Measurements from ENCODE around the gene C1orf50.
"Not testable (repeated sequence)": the region's sequence is repeated elsewhere in the genome, so short reads cannot be mapped to it uniquely, and the experiment has no call there.

Gene C1orf50

GRCh38 chr1:42739753-42740700 lies 27.0 kb upstream of the C1orf50 start, which contains the start of gene CLDN19:
Gene CLDN19, minus strand, starts transcription at chr1:42740236. Its CDS starts 173 bp downstream, at chr1:42740063.
- peak; percentile 94 for DNase-seq (ENCODE audit: low read depth, low spot score)

- peak; percentile 41 for DNase-seq (ENCODE audit: low read depth, low spot score)
Observed at GRCh38 chr1:42740851-42741580, 26.0 kb upstream of the C1orf50 start.

GRCh38 chr1:42741706-42742105 lies 25.3 kb upstream of the C1orf50 start:
- DNase-seq (ENCODE audit: low read depth, low spot score) = no peak

GRCh38 chr1:42742141-42742540 lies 24.9 kb upstream of the C1orf50 start:
- no peak for DNase-seq (ENCODE audit: low read depth, low spot score)

GRCh38 chr1:42742617-42743316 lies 24.3 kb upstream of the C1orf50 start:
- DNase-seq (ENCODE audit: low read depth, low spot score) = no peak

GRCh38 chr1:42743317-42744147 lies 23.5 kb upstream of the C1orf50 start:
- DNase-seq (ENCODE audit: low read depth, low spot score) = peak; percentile 52

GRCh38 chr1:42744148-42744413 lies 23.0 kb upstream of the C1orf50 start:
- DNase-seq (ENCODE audit: low read depth, low spot score) = no peak

- DNase-seq (ENCODE audit: low read depth, low spot score) = no peak
Observed at GRCh38 chr1:42745851-42746250, 21.2 kb upstream of the C1orf50 start.

- DNase-seq (ENCODE audit: low read depth, low spot score) = no peak
Observed at GRCh38 chr1:42746436-42747105, 20.5 kb upstream of the C1orf50 start.

- DNase-seq (ENCODE audit: low read depth, low spot score) = peak; percentile 71
Observed at GRCh38 chr1:42747125-42747524, 19.9 kb upstream of the C1orf50 start.

GRCh38 chr1:42748021-42748420 lies 19.0 kb upstream of the C1orf50 start:
- no peak for DNase-seq (ENCODE audit: low read depth, low spot score)

GRCh38 chr1:42748461-42749410 lies 18.3 kb upstream of the C1orf50 start:
- DNase-seq (ENCODE audit: low read depth, low spot score) = no peak

- DNase-seq (ENCODE audit: low read depth, low spot score) = no peak
Observed at GRCh38 chr1:42750041-42750440, 17.0 kb upstream of the C1orf50 start.

- not testable (repeated sequence) for DNase-seq (ENCODE audit: low read depth, low spot score)
Observed at GRCh38 chr1:42751511-42752070, 15.5 kb upstream of the C1orf50 start.

- DNase-seq (ENCODE audit: low read depth, low spot score) = no peak
Observed at GRCh38 chr1:42752284-42752683, 14.8 kb upstream of the C1orf50 start.

- DNase-seq (ENCODE audit: low read depth, low spot score) = no peak
Observed at GRCh38 chr1:42753070-42753469, 14.0 kb upstream of the C1orf50 start.

- DNase-seq (ENCODE audit: low read depth, low spot score) = peak; percentile 70
Observed at GRCh38 chr1:42756956-42757891, 9.8 kb upstream of the C1orf50 start.

GRCh38 chr1:42757892-42758275 lies 9.2 kb upstream of the C1orf50 start:
- no peak for DNase-seq (ENCODE audit: low read depth, low spot score)
